SIG-M5 treated with dmso at 0.1 percent for 504 hours (cell line): Measurements from ENCODE around the gene SHB.

Experiments used
- DNase-seq: peaks from one replicate; lab custom pipeline; 2025; ENCODE audit not compliant: unreplicated experiment; lab: John Stamatoyannopoulos, UW

Gene SHB

GRCh38 chr9:37938121-37938891, 130.7 kb downstream of the SHB start:
- no peak for DNase-seq

GRCh38 chr9:37937366-37937765, 131.7 kb downstream of the SHB start:
- no peak for DNase-seq

- DNase-seq = no peak
Observed at GRCh38 chr9:37936965-37937364, 132.1 kb downstream of the SHB start.

GRCh38 chr9:37936376-37936775, 132.7 kb downstream of the SHB start:
- no peak for DNase-seq

- no peak for DNase-seq
Observed at GRCh38 chr9:37935096-37935495, 133.9 kb downstream of the SHB start.

GRCh38 chr9:37931592-37931991, 137.4 kb downstream of the SHB start:
- no peak for DNase-seq

- peak; percentile 22 for DNase-seq
Observed at GRCh38 chr9:37929441-37929895, 139.6 kb downstream of the SHB start.

- no peak for DNase-seq
Observed at GRCh38 chr9:37928552-37929430, 140.2 kb downstream of the SHB start.

GRCh38 chr9:37927601-37928551, 141.2 kb downstream of the SHB start:
- no peak for DNase-seq

GRCh38 chr9:37927132-37927531, 141.9 kb downstream of the SHB start:
- no peak for DNase-seq

- DNase-seq = no peak
Observed at GRCh38 chr9:37926737-37927118, 142.3 kb downstream of the SHB start.

GRCh38 chr9:37925786-37926736, 143.0 kb downstream of the SHB start:
- DNase-seq = peak; percentile 27

GRCh38 chr9:37925006-37925405, 144.0 kb downstream of the SHB start:
- no peak for DNase-seq

- no peak for DNase-seq
Observed at GRCh38 chr9:37924538-37924937, 144.5 kb downstream of the SHB start.

- DNase-seq = no peak
Observed at GRCh38 chr9:37923796-37924427, 145.1 kb downstream of the SHB start.

- DNase-seq = no peak
Observed at GRCh38 chr9:37923118-37923795, 145.8 kb downstream of the SHB start.

- DNase-seq = no peak
Observed at GRCh38 chr9:37922363-37923117, 146.5 kb downstream of the SHB start.
